SKM-1 treated with dmso at 0.1 percent for 144 hours (cell line): ENCODE data around the gene BBS4.
A peak's percentile ranks its signal among the peaks of the same experiment; 100 is the strongest.

Source experiments
- DNase-seq: peaks from one replicate; lab custom pipeline; 2025; ENCODE audit not compliant: unreplicated experiment; lab: John Stamatoyannopoulos, UW

The BBS4 gene

GRCh38 chr15:72758182-72758581 is 72.2 kb downstream of the BBS4 start:
- no peak for DNase-seq

GRCh38 chr15:72760590-72761260 is 74.7 kb downstream of the BBS4 start:
- DNase-seq = no peak

- DNase-seq = no peak
Observed at GRCh38 chr15:72764656-72765055, 78.6 kb downstream of the BBS4 start.

- DNase-seq = no peak
Observed at GRCh38 chr15:72766025-72766424, 80.0 kb downstream of the BBS4 start.

GRCh38 chr15:72766780-72767179 is 80.8 kb downstream of the BBS4 start:
- DNase-seq = no peak

GRCh38 chr15:72770673-72771328 is 84.8 kb downstream of the BBS4 start:
- DNase-seq = no peak

- no peak for DNase-seq
Observed at GRCh38 chr15:72771329-72771725, 85.3 kb downstream of the BBS4 start.

GRCh38 chr15:72774696-72775383 is 88.8 kb downstream of the BBS4 start:
- DNase-seq = peak; percentile 36

GRCh38 chr15:72778796-72779195 is 92.8 kb downstream of the BBS4 start:
- no peak for DNase-seq

- DNase-seq = peak; percentile 6
Observed at GRCh38 chr15:72781631-72782030, 95.6 kb downstream of the BBS4 start.

- no peak for DNase-seq
Observed at GRCh38 chr15:72782274-72783003, 96.4 kb downstream of the BBS4 start.

GRCh38 chr15:72783004-72783639 is 97.1 kb downstream of the BBS4 start:
- DNase-seq = peak; percentile 99

GRCh38 chr15:72783640-72784455 is 97.8 kb downstream of the BBS4 start, which contains the start of gene ADPGK:
Gene ADPGK (minus strand): TSS chr15:72783758. CDS start chr15:72783691, 67 bp downstream.
- peak; percentile 73 for DNase-seq

- DNase-seq = no peak
Observed at GRCh38 chr15:72784456-72784876, 98.5 kb downstream of the BBS4 start.

GRCh38 chr15:72785432-72785831 is 99.4 kb downstream of the BBS4 start:
- peak; percentile 28 for DNase-seq

GRCh38 chr15:72785841-72786240 is 99.8 kb downstream of the BBS4 start:
- DNase-seq = no peak

- no peak for DNase-seq
Observed at GRCh38 chr15:72786242-72786641, 100.2 kb downstream of the BBS4 start.

- no peak for DNase-seq
Observed at GRCh38 chr15:72786676-72787345, 100.8 kb downstream of the BBS4 start.

- DNase-seq = no peak
Observed at GRCh38 chr15:72787526-72787925, 101.5 kb downstream of the BBS4 start.
